Suprapubic skin (tissue), 4 donors: ENCODE results near the gene S100A7A. TPM values are rescaled to one million over a fixed set of nuclear protein-coding genes. Genes with fewer than 3 reads are reported as not detected.

ENCODE experiments used
- DNase-seq, 2 donors: peaks; one replicate each; pipeline ENCODE4 v3.0.0-alpha.2; 2019; ENCODE audit warnings: low spot score in 2 of 2
- H3K27ac ChIP-seq: fragments of 200-600 bp; sonication (generic); one replicate; pipeline ENCODE4 v1.5.1; 2019
- H3K27me3 ChIP-seq: fragments of 200-600 bp; sonication (generic); one replicate; pipeline ENCODE4 v1.5.1; 2019
- H3K36me3 ChIP-seq: fragments of 200-600 bp; sonication (generic); one replicate; pipeline ENCODE4 v1.5.1; 2019
- H3K4me1 ChIP-seq: fragments of 200-600 bp; sonication (generic); one replicate; pipeline ENCODE4 v1.5.1; 2019
- H3K4me3 ChIP-seq: fragments of 200-600 bp; sonication (generic); one replicate; pipeline ENCODE4 v1.5.1; 2019; ENCODE audit warnings: mild to moderate bottlenecking
- H3K9me3 ChIP-seq: fragments of 200-600 bp; sonication (generic); one replicate; pipeline ENCODE4 v1.5.1; 2019
- EP300 ChIP-seq: sonication (generic); formaldehyde crosslinking; IDR thresholded peaks from one replicate; pipeline ENCODE4 v1.6.1; 2017; ENCODE audit warnings: antibody characterized with exemption
- POLR2A ChIP-seq, 2 donors: fragments of 450-650 bp; IDR thresholded peaks; one replicate each; pipeline ENCODE4 v1.6.1; 2017; ENCODE audit warnings: antibody characterized with exemption in 2 of 2, mild to moderate bottlenecking in 2 of 2, moderate library complexity in 2 of 2
- POLR2AphosphoS5 ChIP-seq, 3 donors: sonication (generic); formaldehyde crosslinking; IDR thresholded peaks; one replicate each; pipeline ENCODE4 v1.6.1; 2017; ENCODE audit warnings: antibody characterized with exemption in 3 of 3
- WGBS: methylation state at CpG from one replicate; pipeline ENCODE4 v1.1.5; 2018; 5-methylcytosine and 5-hydroxymethylcytosine counted together
- total RNA-seq, 4 donors: library from RNA; depleted of rRNA; stranded (reverse); fragments of >200 nt; gene quantifications; one replicate each; pipeline ENCODE4 v1.1.0, GENCODE V29; 2016
- TF ChIP-seq, protein P1 (sequence below), 2 donors: fragments of 200-600 bp in 1 of 2; fragments of 450-650 bp in 1 of 2; sonication (generic) in 1 of 2; IDR thresholded peaks; one replicate each; pipeline ENCODE4 v1.5.1; 2016 to 2019; ENCODE audit warnings: antibody characterized with exemption in 2 of 2, mild to moderate bottlenecking in 1 of 2, moderate library complexity in 1 of 2

The S100A7A gene
- total RNA-seq, 4 donors from 2014 or later, result 0.10 TPM; not detected in 3

DNA sequence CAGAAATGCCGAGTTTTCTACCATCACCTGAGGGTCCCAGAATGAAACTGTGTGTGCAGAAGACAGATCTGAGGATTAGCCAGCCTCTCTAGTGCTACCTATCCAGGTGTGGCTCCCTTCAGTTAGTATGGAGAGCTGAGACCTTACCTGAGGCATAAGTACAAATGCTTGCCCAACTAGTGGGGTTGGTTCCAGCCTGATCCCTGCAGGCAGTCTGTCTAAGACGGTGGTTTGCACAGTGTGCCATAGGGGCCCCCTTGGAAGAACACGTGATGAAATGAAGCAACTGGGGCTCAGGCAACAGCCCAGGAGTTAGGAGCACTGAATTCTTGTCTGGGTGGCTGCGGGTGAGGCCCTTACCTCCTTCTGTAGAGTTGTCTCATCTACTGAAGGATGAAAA lies 15.6 kb downstream of the S100A7A start:
- DNase-seq, result no peak
- WGBS, result 45% methylated on average over 4 of the region's 4 CpGs

GRCh38 chr1:153432874-153433681 lies 16.8 kb downstream of the S100A7A start:
- H3K36me3 ChIP-seq, result no peaks in the 10 kb centered on the region
- no peak for DNase-seq
- peaks cover 32% of the 10 kb centered on the region for H3K27me3 ChIP-seq
- no peak overlapping the region for H3K27ac ChIP-seq
- H3K4me1 ChIP-seq, result no peaks in the 10 kb centered on the region
- WGBS, result 64% methylated on average over 9 of the region's 9 CpGs
- H3K9me3 ChIP-seq, result no peaks in the 10 kb centered on the region
- TF ChIP-seq POLR2AphosphoS5 (IDR thresholded peaks at IDR 0.05), result no peak
- TF ChIP-seq POLR2A (IDR thresholded peaks at IDR 0.05), result no peak
- TF ChIP-seq EP300, result no peak
- H3K4me3 ChIP-seq, result no peak overlapping the region

More for the DNA sequence above, 15.6 kb downstream of the S100A7A start:
- no peak overlapping the region for H3K4me3 ChIP-seq
- H3K36me3 ChIP-seq, result no peaks in the 10 kb centered on the region
- TF ChIP-seq, protein P1, sequence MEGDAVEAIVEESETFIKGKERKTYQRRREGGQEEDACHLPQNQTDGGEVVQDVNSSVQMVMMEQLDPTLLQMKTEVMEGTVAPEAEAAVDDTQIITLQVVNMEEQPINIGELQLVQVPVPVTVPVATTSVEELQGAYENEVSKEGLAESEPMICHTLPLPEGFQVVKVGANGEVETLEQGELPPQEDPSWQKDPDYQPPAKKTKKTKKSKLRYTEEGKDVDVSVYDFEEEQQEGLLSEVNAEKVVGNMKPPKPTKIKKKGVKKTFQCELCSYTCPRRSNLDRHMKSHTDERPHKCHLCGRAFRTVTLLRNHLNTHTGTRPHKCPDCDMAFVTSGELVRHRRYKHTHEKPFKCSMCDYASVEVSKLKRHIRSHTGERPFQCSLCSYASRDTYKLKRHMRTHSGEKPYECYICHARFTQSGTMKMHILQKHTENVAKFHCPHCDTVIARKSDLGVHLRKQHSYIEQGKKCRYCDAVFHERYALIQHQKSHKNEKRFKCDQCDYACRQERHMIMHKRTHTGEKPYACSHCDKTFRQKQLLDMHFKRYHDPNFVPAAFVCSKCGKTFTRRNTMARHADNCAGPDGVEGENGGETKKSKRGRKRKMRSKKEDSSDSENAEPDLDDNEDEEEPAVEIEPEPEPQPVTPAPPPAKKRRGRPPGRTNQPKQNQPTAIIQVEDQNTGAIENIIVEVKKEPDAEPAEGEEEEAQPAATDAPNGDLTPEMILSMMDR (IDR thresholded peaks at IDR 0.05), result no peak
- TF ChIP-seq POLR2A (IDR thresholded peaks at IDR 0.05) (no peak), POLR2AphosphoS5 (IDR thresholded peaks at IDR 0.05) (no peak), EP300 (no peak)
- H3K9me3 ChIP-seq, result no peaks in the 10 kb centered on the region
- H3K27me3 ChIP-seq, result peaks cover 32% of the 10 kb centered on the region
- no peaks in the 10 kb centered on the region for H3K4me1 ChIP-seq
- no peak overlapping the region for H3K27ac ChIP-seq

- 85% methylated on average over 11 of the region's 11 CpGs for WGBS
- DNase-seq, result no peak
- Histone ChIP-seq H3K4me3 (no peak overlapping the region), H3K9me3 (no peaks in the 10 kb centered on the region), H3K36me3 (no peaks in the 10 kb centered on the region), H3K27me3 (peaks cover 21% of the 10 kb centered on the region), H3K27ac (no peak overlapping the region), H3K4me1 (no peaks in the 10 kb centered on the region)
- TF ChIP-seq, protein P1 (IDR thresholded peaks at IDR 0.05), result no peak
- TF ChIP-seq EP300, result no peak
- TF ChIP-seq POLR2A (IDR thresholded peaks at IDR 0.05), result no peak
- TF ChIP-seq POLR2AphosphoS5 (IDR thresholded peaks at IDR 0.05), result no peak
Measured at GRCh38 chr1:153434746-153435455, 18.6 kb downstream of the S100A7A start.

DNA sequence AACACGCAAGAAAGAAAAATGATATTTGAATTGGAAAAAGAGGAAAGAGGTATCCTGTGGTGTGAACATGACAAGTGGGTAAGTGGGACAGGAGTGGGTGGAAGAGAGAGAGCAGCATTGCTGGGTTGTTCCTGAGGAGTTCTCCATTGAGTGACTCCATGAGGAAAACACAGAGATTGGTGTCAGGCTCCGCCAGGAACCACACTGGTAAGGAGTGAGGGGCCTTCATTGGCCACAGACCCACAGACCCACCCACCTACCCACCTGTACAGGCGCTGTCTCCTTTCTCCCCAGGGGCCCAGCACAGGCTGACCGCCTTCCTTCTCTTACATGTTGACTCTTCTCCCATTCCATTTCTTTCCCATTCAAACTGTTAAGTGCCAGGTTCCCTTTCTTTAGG lies 20.9 kb downstream of the S100A7A start:
- DNase-seq, result peak in 1 of 2 donors; percentile 29
- Histone ChIP-seq H3K27me3 (peaks cover 21% of the 10 kb centered on the region), H3K27ac (no peak overlapping the region), H3K4me3 (no peak overlapping the region), H3K9me3 (no peaks in the 10 kb centered on the region), H3K36me3 (no peaks in the 10 kb centered on the region), H3K4me1 (no peaks in the 10 kb centered on the region)
- TF ChIP-seq POLR2A (IDR thresholded peaks at IDR 0.05) (no peak), EP300 (no peak), POLR2AphosphoS5 (IDR thresholded peaks at IDR 0.05) (no peak)
- TF ChIP-seq, protein P1 (IDR thresholded peaks at IDR 0.05), result no peak
- WGBS, result 85% methylated on average over 4 of the region's 4 CpGs

DNA sequence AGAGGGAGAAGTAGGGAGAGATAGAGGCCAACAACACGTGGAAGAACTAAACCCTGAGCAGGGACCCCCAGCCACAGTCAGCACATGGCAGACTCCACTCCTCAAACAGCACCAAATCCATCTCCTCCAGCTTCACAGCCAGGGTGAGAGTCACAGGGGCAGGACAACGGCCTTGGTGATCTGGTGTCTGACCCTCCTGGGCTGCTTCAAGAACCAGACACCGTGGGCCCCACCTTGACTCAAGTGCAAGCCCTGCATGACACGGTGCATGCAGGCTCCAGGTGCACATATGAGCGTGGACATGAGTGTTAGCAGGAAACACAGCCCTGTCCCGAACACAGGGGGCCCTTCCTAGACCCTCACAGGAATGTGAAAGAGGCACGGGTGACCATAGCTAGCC lies 22.3 kb downstream of the S100A7A start:
- Histone ChIP-seq H3K9me3 (no peaks in the 10 kb centered on the region), H3K27me3 (peaks cover 16% of the 10 kb centered on the region), H3K4me3 (no peak overlapping the region), H3K27ac (no peak overlapping the region), H3K36me3 (no peaks in the 10 kb centered on the region), H3K4me1 (no peaks in the 10 kb centered on the region)
- WGBS, result 80% methylated on average over 6 of the region's 7 CpGs
- TF ChIP-seq, protein P1 (IDR thresholded peaks at IDR 0.05), result no peak
- DNase-seq, result peak in 1 of 2 donors; percentile 74
